K562 (cell line): ENCODE measurements around the gene ADAMTS14. TPM values are rescaled to one million over a fixed set of nuclear protein-coding genes. Genes with fewer than 3 reads are reported as not detected.

ENCODE experiments used
- ARID2 ChIP-seq: fragments of 450-650 bp; IDR thresholded peaks from 2 replicates; pipeline ENCODE4 v1.6.1; 2017; ENCODE audit warnings: antibody characterized with exemption, mild to moderate bottlenecking
- FOXM1 ChIP-seq, 2 experiments: fragments of 450-650 bp in 1 of 2; sonication (generic) in 1 of 2; formaldehyde crosslinking in 1 of 2; IDR thresholded peaks; 2 replicates each; pipeline versions ENCODE4 v1.6.1 to v1.9.0; 2017 to 2022; ENCODE audit warnings: low read depth in 2 of 2, mild to moderate bottlenecking in 2 of 2, missing genetic modification reagents in 1 of 2, moderate library complexity in 1 of 2
- NR2C1 ChIP-seq, 2 experiments: fragments of 450-650 bp; IDR thresholded peaks; 2 replicates each; pipeline ENCODE4 v1.6.1; 2017; ENCODE audit warnings: mild to moderate bottlenecking in 2 of 2, antibody characterized with exemption in 1 of 2, inconsistent platforms in 1 of 2, missing compliant biosample characterization in 1 of 2, missing genetic modification characterization in 1 of 2
- OTX1 ChIP-seq: fragments of 450-650 bp; formaldehyde crosslinking; IDR thresholded peaks from 2 replicates; pipeline ENCODE4 v1.4.0; 2022; ENCODE audit warnings: mild to moderate bottlenecking
- YY1 ChIP-seq, 3 experiments: IDR thresholded peaks; 2 replicates each; pipeline ENCODE4 v1.6.1; 2011; ENCODE audit warnings: low read length in 2 of 3, mild to moderate bottlenecking in 2 of 3, moderate library complexity in 2 of 3, borderline replicate concordance in 1 of 3, control low read depth in 1 of 3, low read depth in 1 of 3; ENCODE audit not compliant: insufficient read depth in 3 of 3, insufficient replicate concordance in 2 of 3, control insufficient read depth in 1 of 3, insufficient read length in 1 of 3; ENCODE audit errors: extremely low read depth in 1 of 3
- ZBTB43 ChIP-seq: sonication (generic); formaldehyde crosslinking; IDR thresholded peaks from 2 replicates; pipeline ENCODE4 v1.8.0; 2023; ENCODE audit warnings: mild to moderate bottlenecking, missing genetic modification reagents
- ZNF3 ChIP-seq: fragments of 250-450 bp; sonication (Bioruptor Pico); IDR thresholded peaks from 2 replicates; pipeline ENCODE4 v1.5.0; 2021; ENCODE audit warnings: mild to moderate bottlenecking, moderate library complexity
- ZNF311 ChIP-seq: fragments of 250-450 bp; sonication (Bioruptor Pico); IDR thresholded peaks from 2 replicates; pipeline ENCODE4 v1.4.0; 2020; ENCODE audit warnings: mild to moderate bottlenecking, moderate library complexity
- ZNF589 ChIP-seq: fragments of 200-800 bp; sonication (Bioruptor generic); IDR thresholded peaks from 2 replicates; pipeline ENCODE4 v1.6.1; 2016; ENCODE audit warnings: low read depth, missing genetic modification characterization, missing compliant biosample characterization
- polyA plus RNA-seq, 8 experiments: library from polyadenylated mRNA; depleted of rRNA in 4 of 8; stranded (reverse) in 5 of 8; unstranded in 3 of 8; fragments of >200 nt; fragmentation: Nextera tagmentation in 2 of 8; fragmentation: Illumina TruSeq in 1 of 8; extraction: Ambion mirVana in 2 of 8; extraction: Trizol in 1 of 8; gene quantifications; 2 replicates each; pipeline versions ENCODE4 v1.2.1 to v1.2.3, GENCODE V29; 2011 to 2014; ENCODE audit warnings: inconsistent platforms in 1 of 8, missing spikeins in 1 of 8
- total RNA-seq, 7 experiments: library from RNA; depleted of rRNA in 6 of 7; stranded (reverse); fragments of >200 nt in 6 of 7; fragmentation: Illumina TruSeq in 2 of 7; extraction: Trizol in 2 of 7; gene quantifications; 2 replicates each; pipeline versions ENCODE4 v1.2.1 to v1.2.3, GENCODE V29; 2011 to 2021; ENCODE audit warnings: low replicate concordance in 1 of 7
- TF ChIP-seq, protein P1 (sequence below): fragments of 200-800 bp; sonication (Bioruptor generic); IDR thresholded peaks from 2 replicates; pipeline ENCODE4 v1.6.1; 2017; ENCODE audit warnings: missing genetic modification characterization, missing compliant biosample characterization
- TF ChIP-seq, protein P2 (sequence below): sonication (generic); formaldehyde crosslinking; IDR thresholded peaks from 2 replicates; pipeline ENCODE4 v1.8.1; 2023; ENCODE audit warnings: missing genetic modification reagents, mild to moderate bottlenecking, borderline replicate concordance
- TF ChIP-seq, protein P3 (sequence below): fragments of 450-650 bp; IDR thresholded peaks from one replicate; pipeline ENCODE4 v1.6.1; 2018; ENCODE audit warnings: mild to moderate bottlenecking, moderate library complexity; ENCODE audit not compliant: partially characterized antibody

The ADAMTS14 gene
- total and polyA plus RNA-seq, 9 of the 15 experiments (the other 6 are each of a cell fraction or from before 2014, with no cell fraction given) = 0.04 to 37.4 (median 15.9) TPM

GRCh38 chr10:70661623-70662361 is 10.5 kb upstream of the ADAMTS14 start (continued):
- TF ChIP-seq FOXM1 (IDR thresholded peaks at IDR 0.05; ENCODE audit: low read depth) = 0 out of 2 replicates have a peak, but pooled peaks have one; percentile 8
- TF ChIP-seq FOXM1 (CRISPR knock-in tag; IDR thresholded peaks at IDR 0.05; ENCODE audit: low read depth) = no peak
- peak; percentile 78 for TF ChIP-seq ZNF311 (CRISPR knock-in tag)
- no peak for TF ChIP-seq ZBTB43 (CRISPR knock-in tag)
- peak; percentile 83; the same call in 1 of the 2 replicates for TF ChIP-seq ZNF589 (CRISPR knock-in tag)
- TF ChIP-seq, protein P1, sequence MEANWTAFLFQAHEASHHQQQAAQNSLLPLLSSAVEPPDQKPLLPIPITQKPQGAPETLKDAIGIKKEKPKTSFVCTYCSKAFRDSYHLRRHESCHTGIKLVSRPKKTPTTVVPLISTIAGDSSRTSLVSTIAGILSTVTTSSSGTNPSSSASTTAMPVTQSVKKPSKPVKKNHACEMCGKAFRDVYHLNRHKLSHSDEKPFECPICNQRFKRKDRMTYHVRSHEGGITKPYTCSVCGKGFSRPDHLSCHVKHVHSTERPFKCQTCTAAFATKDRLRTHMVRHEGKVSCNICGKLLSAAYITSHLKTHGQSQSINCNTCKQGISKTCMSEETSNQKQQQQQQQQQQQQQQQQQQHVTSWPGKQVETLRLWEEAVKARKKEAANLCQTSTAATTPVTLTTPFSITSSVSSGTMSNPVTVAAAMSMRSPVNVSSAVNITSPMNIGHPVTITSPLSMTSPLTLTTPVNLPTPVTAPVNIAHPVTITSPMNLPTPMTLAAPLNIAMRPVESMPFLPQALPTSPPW (CRISPR knock-in tag) = peak; percentile 45; the same call in 1 of the 2 replicates
- TF ChIP-seq ZNF3 (CRISPR knock-in tag) = 0 out of 2 replicates have a peak, but pooled peaks have one; percentile 26
- no peak for TF ChIP-seq ARID2
- TF ChIP-seq YY1 (IDR thresholded peaks at IDR 0.05; ENCODE audit: borderline replicate concordance in 1 of 3, control insufficient read depth in 1 of 3, extremely low read depth in 1 of 3, insufficient read depth in 3 of 3, insufficient read length in 1 of 3, insufficient replicate concordance in 2 of 3, low read depth in 1 of 3, low read length in 2 of 3) = peak in 1 of 3 experiments; percentile 61
- TF ChIP-seq OTX1 (CRISPR knock-in tag) = peak; percentile 72; the same call in 1 of the 2 replicates
- no peak for TF ChIP-seq NR2C1 (IDR thresholded peaks at IDR 0.05)
- peak; percentile 76 for TF ChIP-seq NR2C1 (tag; IDR thresholded peaks at IDR 0.05)
- TF ChIP-seq, protein P2, sequence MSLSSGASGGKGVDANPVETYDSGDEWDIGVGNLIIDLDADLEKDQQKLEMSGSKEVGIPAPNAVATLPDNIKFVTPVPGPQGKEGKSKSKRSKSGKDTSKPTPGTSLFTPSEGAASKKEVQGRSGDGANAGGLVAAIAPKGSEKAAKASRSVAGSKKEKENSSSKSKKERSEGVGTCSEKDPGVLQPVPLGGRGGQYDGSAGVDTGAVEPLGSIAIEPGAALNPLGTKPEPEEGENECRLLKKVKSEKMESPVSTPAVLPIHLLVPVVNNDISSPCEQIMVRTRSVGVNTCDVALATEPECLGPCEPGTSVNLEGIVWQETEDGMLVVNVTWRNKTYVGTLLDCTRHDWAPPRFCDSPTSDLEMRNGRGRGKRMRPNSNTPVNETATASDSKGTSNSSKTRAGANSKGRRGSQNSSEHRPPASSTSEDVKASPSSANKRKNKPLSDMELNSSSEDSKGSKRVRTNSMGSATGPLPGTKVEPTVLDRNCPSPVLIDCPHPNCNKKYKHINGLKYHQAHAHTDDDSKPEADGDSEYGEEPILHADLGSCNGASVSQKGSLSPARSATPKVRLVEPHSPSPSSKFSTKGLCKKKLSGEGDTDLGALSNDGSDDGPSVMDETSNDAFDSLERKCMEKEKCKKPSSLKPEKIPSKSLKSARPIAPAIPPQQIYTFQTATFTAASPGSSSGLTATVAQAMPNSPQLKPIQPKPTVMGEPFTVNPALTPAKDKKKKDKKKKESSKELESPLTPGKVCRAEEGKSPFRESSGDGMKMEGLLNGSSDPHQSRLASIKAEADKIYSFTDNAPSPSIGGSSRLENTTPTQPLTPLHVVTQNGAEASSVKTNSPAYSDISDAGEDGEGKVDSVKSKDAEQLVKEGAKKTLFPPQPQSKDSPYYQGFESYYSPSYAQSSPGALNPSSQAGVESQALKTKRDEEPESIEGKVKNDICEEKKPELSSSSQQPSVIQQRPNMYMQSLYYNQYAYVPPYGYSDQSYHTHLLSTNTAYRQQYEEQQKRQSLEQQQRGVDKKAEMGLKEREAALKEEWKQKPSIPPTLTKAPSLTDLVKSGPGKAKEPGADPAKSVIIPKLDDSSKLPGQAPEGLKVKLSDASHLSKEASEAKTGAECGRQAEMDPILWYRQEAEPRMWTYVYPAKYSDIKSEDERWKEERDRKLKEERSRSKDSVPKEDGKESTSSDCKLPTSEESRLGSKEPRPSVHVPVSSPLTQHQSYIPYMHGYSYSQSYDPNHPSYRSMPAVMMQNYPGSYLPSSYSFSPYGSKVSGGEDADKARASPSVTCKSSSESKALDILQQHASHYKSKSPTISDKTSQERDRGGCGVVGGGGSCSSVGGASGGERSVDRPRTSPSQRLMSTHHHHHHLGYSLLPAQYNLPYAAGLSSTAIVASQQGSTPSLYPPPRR = no peak
- TF ChIP-seq, protein P3, sequence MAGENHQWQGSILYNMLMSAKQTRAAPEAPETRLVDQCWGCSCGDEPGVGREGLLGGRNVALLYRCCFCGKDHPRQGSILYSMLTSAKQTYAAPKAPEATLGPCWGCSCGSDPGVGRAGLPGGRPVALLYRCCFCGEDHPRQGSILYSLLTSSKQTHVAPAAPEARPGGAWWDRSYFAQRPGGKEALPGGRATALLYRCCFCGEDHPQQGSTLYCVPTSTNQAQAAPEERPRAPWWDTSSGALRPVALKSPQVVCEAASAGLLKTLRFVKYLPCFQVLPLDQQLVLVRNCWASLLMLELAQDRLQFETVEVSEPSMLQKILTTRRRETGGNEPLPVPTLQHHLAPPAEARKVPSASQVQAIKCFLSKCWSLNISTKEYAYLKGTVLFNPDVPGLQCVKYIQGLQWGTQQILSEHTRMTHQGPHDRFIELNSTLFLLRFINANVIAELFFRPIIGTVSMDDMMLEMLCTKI = no peak
